Hepatocyte (in vitro differentiated cells): ENCODE results near the gene NDST1. TPM values are rescaled to one million over a fixed set of nuclear protein-coding genes. Genes with fewer than 3 reads are reported as not detected.

ENCODE experiments used
- DNase-seq: peaks from one replicate; pipeline ENCODE4 v3.0.0-alpha.2; 2016; ENCODE audit warnings: low spot score
- H2AFZ ChIP-seq: fragments of 200-600 bp; sonication (generic); 2 replicates; pipeline ENCODE4 v1.6.0; 2016; ENCODE audit warnings: antibody characterized with exemption, mild to moderate bottlenecking
- H3K27ac ChIP-seq: fragments of 200-600 bp; sonication (generic); 2 replicates; pipeline ENCODE4 v1.5.1; 2016; ENCODE audit warnings: mild to moderate bottlenecking
- H3K27me3 ChIP-seq: fragments of 200-600 bp; sonication (generic); 2 replicates; pipeline ENCODE4 v1.6.1; 2016
- H3K36me3 ChIP-seq: fragments of 200-600 bp; sonication (generic); replicated peaks from 2 replicates; pipeline ENCODE4 v1.5.1; 2016; ENCODE audit warnings: low read depth; ENCODE audit not compliant: insufficient read depth
- H3K4me1 ChIP-seq: fragments of 200-600 bp; sonication (generic); 2 replicates; pipeline ENCODE4 v1.5.1; 2016; ENCODE audit warnings: mild to moderate bottlenecking, moderate library complexity; ENCODE audit not compliant: insufficient read depth
- H3K4me2 ChIP-seq: fragments of 200-600 bp; sonication (generic); 2 replicates; pipeline ENCODE4 v1.6.0; 2016
- H3K4me3 ChIP-seq: fragments of 200-600 bp; sonication (generic); 2 replicates; pipeline ENCODE4 v1.5.1; 2016; ENCODE audit warnings: mild to moderate bottlenecking
- H3K79me2 ChIP-seq: fragments of 200-600 bp; sonication (generic); 2 replicates; pipeline ENCODE4 v1.6.0; 2017; ENCODE audit warnings: mild to moderate bottlenecking
- H3K9me2 ChIP-seq: fragments of 200-600 bp; sonication (generic); replicated peaks from 2 replicates; pipeline ENCODE4 v1.6.0; 2017; ENCODE audit warnings: mild to moderate bottlenecking; ENCODE audit not compliant: insufficient read depth
- H3K9me3 ChIP-seq: fragments of 200-600 bp; sonication (generic); 2 replicates; pipeline ENCODE4 v1.5.1; 2016; ENCODE audit warnings: low read depth, mild to moderate bottlenecking
- H4K20me1 ChIP-seq: fragments of 200-600 bp; sonication (generic); 2 replicates; pipeline ENCODE4 v1.6.0; 2016; ENCODE audit warnings: mild to moderate bottlenecking; ENCODE audit not compliant: insufficient read depth, poor library complexity, severe bottlenecking
- EZH2 ChIP-seq: fragments of 200-600 bp; sonication (generic); IDR thresholded peaks from 2 replicates; pipeline ENCODE4 v1.6.1; 2016; ENCODE audit warnings: antibody characterized with exemption, mild to moderate bottlenecking, borderline replicate concordance
- EZH2phosphoT487 ChIP-seq: fragments of 200-600 bp; sonication (generic); IDR thresholded peaks from one replicate; pipeline ENCODE4 v1.6.1; 2018; ENCODE audit warnings: antibody characterized with exemption, mild to moderate bottlenecking, low read depth, moderate library complexity; ENCODE audit not compliant: unreplicated experiment, severe bottlenecking
- WGBS: methylation state at CpG from one replicate; pipeline ENCODE4 v1.1.6; 2016; ENCODE audit warnings: low lambda C conversion rate; ENCODE audit errors: missing lambda C conversion rate; 5-methylcytosine and 5-hydroxymethylcytosine counted together
- polyA plus RNA-seq: library from polyadenylated mRNA; unstranded; fragments of >200 nt; fragmentation: Nextera tagmentation; extraction: Ambion mirVana; gene quantifications from 2 replicates; pipeline ENCODE4 v1.2.1, GENCODE V29; 2016
- total RNA-seq: library from RNA; depleted of rRNA; stranded (reverse); fragments of >200 nt; gene quantifications from 2 replicates; pipeline ENCODE4 v1.2.3, GENCODE V29; 2014
- TF ChIP-seq, protein P1 (sequence below): fragments of 200-600 bp; sonication (generic); IDR thresholded peaks from 2 replicates; pipeline ENCODE4 v1.5.1; 2016; ENCODE audit warnings: antibody characterized with exemption, mild to moderate bottlenecking; ENCODE audit not compliant: poor library complexity

The NDST1 gene
- total and polyA plus RNA-seq, 2 experiments from 2014 or later: 42.5 to 85.1 TPM

DNA sequence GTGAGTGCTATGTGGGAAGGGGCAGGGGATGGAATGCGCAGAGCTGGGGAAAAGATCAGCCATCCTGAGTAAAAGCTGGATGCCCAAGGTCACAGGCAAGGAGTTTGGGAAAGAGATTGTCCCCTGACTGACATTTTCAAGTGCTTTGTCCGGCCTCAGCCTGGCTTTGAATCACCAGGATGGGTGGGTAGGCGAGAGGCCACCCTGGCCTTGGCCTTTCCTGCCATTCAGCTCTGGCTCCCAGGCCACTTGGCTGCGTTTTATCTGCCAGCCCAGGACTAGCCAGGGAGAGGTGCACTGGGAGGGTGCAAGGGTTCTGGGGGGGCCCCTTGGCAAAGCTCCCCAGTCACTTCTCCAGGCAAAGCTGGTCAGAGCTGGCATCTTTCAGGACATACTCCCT, 95.1 kb downstream of the NDST1 start:
- H4K20me1 ChIP-seq: no peaks in the 10 kb centered on the region
- H3K4me2 ChIP-seq: peak overlapping the region; percentile 77
- H3K4me1 ChIP-seq: peaks cover 44% of the 10 kb centered on the region
- H3K36me3 ChIP-seq: no peaks in the 10 kb centered on the region
- H2AFZ ChIP-seq: no peak overlapping the region
- TF ChIP-seq EZH2phosphoT487 (no peak), EZH2 (no peak)
- TF ChIP-seq, protein P1, sequence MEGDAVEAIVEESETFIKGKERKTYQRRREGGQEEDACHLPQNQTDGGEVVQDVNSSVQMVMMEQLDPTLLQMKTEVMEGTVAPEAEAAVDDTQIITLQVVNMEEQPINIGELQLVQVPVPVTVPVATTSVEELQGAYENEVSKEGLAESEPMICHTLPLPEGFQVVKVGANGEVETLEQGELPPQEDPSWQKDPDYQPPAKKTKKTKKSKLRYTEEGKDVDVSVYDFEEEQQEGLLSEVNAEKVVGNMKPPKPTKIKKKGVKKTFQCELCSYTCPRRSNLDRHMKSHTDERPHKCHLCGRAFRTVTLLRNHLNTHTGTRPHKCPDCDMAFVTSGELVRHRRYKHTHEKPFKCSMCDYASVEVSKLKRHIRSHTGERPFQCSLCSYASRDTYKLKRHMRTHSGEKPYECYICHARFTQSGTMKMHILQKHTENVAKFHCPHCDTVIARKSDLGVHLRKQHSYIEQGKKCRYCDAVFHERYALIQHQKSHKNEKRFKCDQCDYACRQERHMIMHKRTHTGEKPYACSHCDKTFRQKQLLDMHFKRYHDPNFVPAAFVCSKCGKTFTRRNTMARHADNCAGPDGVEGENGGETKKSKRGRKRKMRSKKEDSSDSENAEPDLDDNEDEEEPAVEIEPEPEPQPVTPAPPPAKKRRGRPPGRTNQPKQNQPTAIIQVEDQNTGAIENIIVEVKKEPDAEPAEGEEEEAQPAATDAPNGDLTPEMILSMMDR: no peak
- H3K4me3 ChIP-seq: no peak overlapping the region
- H3K27me3 ChIP-seq: no peaks in the 10 kb centered on the region
- no peak for DNase-seq
- H3K79me2 ChIP-seq: no peaks in the 10 kb centered on the region
- H3K27ac ChIP-seq: peak overlapping the region; percentile 21
- no peaks in the 10 kb centered on the region for H3K9me2 ChIP-seq
- WGBS: 86% methylated on average over 4 of the region's 4 CpGs
- no peaks in the 10 kb centered on the region for H3K9me3 ChIP-seq

DNA sequence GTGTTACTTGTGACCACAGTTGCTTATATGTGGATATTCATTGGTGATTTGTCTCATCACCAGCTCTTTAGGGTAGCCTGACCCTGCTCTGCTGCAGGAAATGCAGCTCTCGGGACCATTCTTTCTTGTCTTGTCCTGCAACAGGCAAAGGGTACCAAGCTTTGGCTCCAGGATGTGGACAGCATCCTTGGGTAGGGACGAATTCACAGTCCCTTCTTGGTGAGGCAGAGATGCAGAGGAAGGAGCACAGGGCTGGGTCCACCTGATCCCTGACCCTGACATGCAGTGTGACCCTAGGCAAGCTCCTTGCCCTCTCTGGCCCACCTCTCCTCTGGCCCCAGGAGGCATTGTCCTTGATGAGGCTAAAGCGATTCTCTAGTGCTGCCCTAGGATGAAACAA, 95.6 kb downstream of the NDST1 start:
- WGBS: 88% methylated on average over 3 of the region's 3 CpGs
- H3K9me2 ChIP-seq: no peaks in the 10 kb centered on the region
- no peaks in the 10 kb centered on the region for H3K79me2 ChIP-seq
- TF ChIP-seq EZH2 (no peak), EZH2phosphoT487 (no peak)
- TF ChIP-seq, protein P1: no peak
- DNase-seq: no peak
- no peaks in the 10 kb centered on the region for H3K27me3 ChIP-seq
- H4K20me1 ChIP-seq: no peaks in the 10 kb centered on the region
- no peaks in the 10 kb centered on the region for H3K36me3 ChIP-seq
- H3K4me3 ChIP-seq: no peak overlapping the region
- peak overlapping the region; percentile 77 for H3K4me2 ChIP-seq
- H2AFZ ChIP-seq: no peak overlapping the region
- H3K9me3 ChIP-seq: no peaks in the 10 kb centered on the region
- H3K4me1 ChIP-seq: peaks cover 41% of the 10 kb centered on the region
- peak overlapping the region; percentile 21 for H3K27ac ChIP-seq

DNA sequence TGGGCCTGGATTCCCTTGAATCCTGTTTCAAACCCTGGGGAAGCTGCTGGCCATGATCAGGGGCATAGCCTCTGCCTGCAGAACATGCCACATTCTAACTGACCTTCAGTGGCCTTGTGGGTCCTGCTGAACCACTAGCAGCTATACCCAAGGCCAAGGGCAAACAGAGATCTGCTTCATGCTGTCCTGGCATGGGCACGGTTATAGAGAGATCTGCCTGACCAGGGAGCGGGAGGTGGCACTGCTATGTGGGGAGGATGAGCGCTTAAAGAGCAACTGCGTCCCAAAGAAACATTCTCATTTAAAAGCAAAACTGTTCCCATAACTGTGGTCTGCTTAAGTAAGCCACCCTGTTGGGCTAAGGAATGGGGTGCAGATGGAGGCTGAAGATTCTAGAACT, 96.1 kb downstream of the NDST1 start:
- H3K27me3 ChIP-seq: no peaks in the 10 kb centered on the region
- DNase-seq: no peak
- no peak for TF ChIP-seq EZH2phosphoT487
- TF ChIP-seq, protein P1: no peak
- no peak overlapping the region for H3K4me2 ChIP-seq
- H3K4me3 ChIP-seq: no peak overlapping the region
- no peaks in the 10 kb centered on the region for H3K9me3 ChIP-seq
- no peak overlapping the region for H3K27ac ChIP-seq
- H3K36me3 ChIP-seq: no peaks in the 10 kb centered on the region
- H3K79me2 ChIP-seq: no peaks in the 10 kb centered on the region
- H3K9me2 ChIP-seq: no peaks in the 10 kb centered on the region
- no peaks in the 10 kb centered on the region for H4K20me1 ChIP-seq
- H3K4me1 ChIP-seq: peaks cover 37% of the 10 kb centered on the region
- WGBS: 92% methylated on average over 4 of the region's 4 CpGs
- H2AFZ ChIP-seq: no peak overlapping the region

DNA sequence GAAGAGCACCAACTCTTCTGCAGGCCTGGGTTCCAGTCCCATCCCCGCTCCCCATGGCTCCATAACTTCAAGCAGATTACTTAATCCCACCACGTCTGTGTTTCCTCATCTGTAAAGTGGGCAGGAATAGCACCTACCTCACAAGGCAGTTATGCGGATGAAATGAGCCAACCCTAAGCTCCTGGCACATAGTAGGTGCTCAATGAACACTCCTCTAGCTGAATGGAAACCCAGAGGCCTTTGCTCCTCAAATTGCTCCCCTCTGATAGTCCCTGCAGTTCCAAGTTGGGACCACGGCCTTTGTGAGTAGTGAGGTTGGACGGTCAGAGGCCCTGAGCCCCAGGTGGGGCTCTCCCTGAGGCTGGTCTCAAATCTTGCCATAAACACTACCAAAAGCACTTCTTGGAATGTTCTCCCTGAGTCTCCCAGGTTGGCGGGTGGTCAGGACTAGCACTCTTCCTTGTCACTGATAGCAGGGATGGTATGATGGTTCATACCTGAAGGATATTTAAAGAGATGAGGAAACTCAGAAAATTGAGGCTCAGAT, 97.0 kb downstream of the NDST1 start:
- Histone ChIP-seq H3K27me3 (no peaks in the 10 kb centered on the region), H3K4me1 (peaks cover 30% of the 10 kb centered on the region), H3K27ac (peak overlapping the region; percentile 28), H4K20me1 (no peaks in the 10 kb centered on the region), H3K9me3 (no peaks in the 10 kb centered on the region), H3K4me3 (no peak overlapping the region), H3K4me2 (peak overlapping the region; percentile 13), H3K36me3 (no peaks in the 10 kb centered on the region), H3K9me2 (no peaks in the 10 kb centered on the region), H3K79me2 (no peaks in the 10 kb centered on the region), H2AFZ (no peak overlapping the region)
- TF ChIP-seq EZH2phosphoT487 (no peak), EZH2 (no peak)
- TF ChIP-seq, protein P1: no peak
- DNase-seq: no peak
- WGBS: 80% methylated on average over 6 of the region's 6 CpGs
